B cell (primary cell): ENCODE measurements around the gene KLK14. TPM values are rescaled to one million over a fixed set of nuclear protein-coding genes. Genes with fewer than 3 reads are reported as not detected.

Source experiments
- ATAC-seq: fragments of 200-7000 bp; cut with Tn5 transposase; one replicate; pipeline ENCODE4 v1.10.0; 2021; ENCODE audit warnings: low read depth, mild to moderate bottlenecking, moderate number of reproducible peaks, moderate library complexity
- CTCF ChIA-PET: fragments of 350-600 bp; sonication (Branson Sonifier 250); formaldehyde crosslinking; loops from one replicate; lab custom pipeline; 2021; ENCODE audit warnings: antibody characterized with exemption, inconsistent platforms; lab: Charles Lee
- POLR2A ChIA-PET: fragments of 350-600 bp; sonication (Branson Sonifier 250); formaldehyde crosslinking; loops from one replicate; lab custom pipeline; 2021; ENCODE audit warnings: antibody characterized with exemption; lab: Charles Lee
- DNase-seq: peaks from one replicate; pipeline ENCODE4 v3.0.0; 2013
- H2AFZ ChIP-seq: 2 replicates; pipeline ENCODE4 v1.6.1; 2012; ENCODE audit warnings: mild to moderate bottlenecking, low read depth, low read length; ENCODE audit not compliant: insufficient read depth, poor library complexity, severe bottlenecking
- H3K27ac ChIP-seq, 2 donors: 1 replicate in 1 of 2; 2 replicates in 1 of 2; pipeline ENCODE4 v1.5.1; 2012 to 2013; ENCODE audit warnings: low read length in 2 of 2, mild to moderate bottlenecking in 2 of 2, moderate library complexity in 1 of 2
- H3K27me3 ChIP-seq, 4 experiments: fragments of 200-600 bp in 1 of 4; sonication (generic) in 1 of 4; replicated peaks in 1 of 4; 1 replicate in 2 of 4; 2 replicates in 2 of 4; pipeline versions ENCODE4 v1.6.1 to v1.7.0; 2013 to 2016; ENCODE audit warnings: low read length in 3 of 4, mild to moderate bottlenecking in 2 of 4, mixed read lengths in 1 of 4, moderate library complexity in 1 of 4; ENCODE audit not compliant: insufficient read depth in 4 of 4, control insufficient read depth in 3 of 4; ENCODE audit errors: control extremely low read depth in 1 of 4
- H3K36me3 ChIP-seq, 2 experiments: replicated peaks in 1 of 2; 1 replicate in 1 of 2; 2 replicates in 1 of 2; pipeline versions ENCODE4 v1.6.1 to v1.7.1; 2013; ENCODE audit warnings: low read length in 1 of 2; ENCODE audit not compliant: insufficient read depth in 2 of 2, control insufficient read depth in 1 of 2; ENCODE audit errors: control extremely low read depth in 1 of 2, extremely low read depth in 1 of 2
- H3K4me1 ChIP-seq, 2 donors: fragments of 200-600 bp in 1 of 2; sonication (generic) in 1 of 2; 1 replicate in 1 of 2; 2 replicates in 1 of 2; pipeline versions ENCODE4 v1.5.1 to v1.6.1; 2013 to 2017; ENCODE audit warnings: low read length in 2 of 2; ENCODE audit not compliant: control insufficient read depth in 2 of 2, insufficient read depth in 2 of 2
- H3K4me2 ChIP-seq: replicated peaks from 2 replicates; pipeline ENCODE3; 2012; ENCODE audit warnings: mild to moderate bottlenecking, low read depth, low read length; ENCODE audit not compliant: poor library complexity, severe bottlenecking
- H3K4me3 ChIP-seq, 5 experiments: fragments of 200-600 bp in 1 of 5; sonication (generic) in 1 of 5; 1 replicate in 3 of 5; 2 replicates in 2 of 5; pipeline versions ENCODE4 v1.5.1 to v1.7.0; 2011 to 2016; ENCODE audit warnings: low read length in 4 of 5, mild to moderate bottlenecking in 4 of 5, low read depth in 2 of 5, control low read depth in 1 of 5, moderate library complexity in 1 of 5; ENCODE audit not compliant: insufficient read depth in 1 of 5; ENCODE audit errors: control extremely low read depth in 1 of 5, extremely low read depth in 1 of 5
- H3K79me2 ChIP-seq: fragments of 200-600 bp; sonication (generic); one replicate; pipeline ENCODE4 v1.6.0; 2016; ENCODE audit warnings: low read length; ENCODE audit not compliant: control insufficient read depth, insufficient read depth
- H3K9ac ChIP-seq: fragments of 200-600 bp; sonication (generic); 2 replicates; pipeline ENCODE4 v1.6.1; 2017; ENCODE audit warnings: mild to moderate bottlenecking, low read length, moderate library complexity
- H3K9me3 ChIP-seq, 3 donors: one replicate each; pipeline versions ENCODE4 v1.6.1 to v1.7.1; 2013; ENCODE audit warnings: low read length in 2 of 3; ENCODE audit not compliant: control insufficient read depth in 2 of 3, insufficient read depth in 1 of 3; ENCODE audit errors: control extremely low read depth in 1 of 3
- H4K20me1 ChIP-seq: 2 replicates; pipeline ENCODE4 v1.6.0; 2012; ENCODE audit warnings: mild to moderate bottlenecking, low read length; ENCODE audit not compliant: insufficient read depth, control insufficient read depth, poor library complexity, severe bottlenecking
- H3K27ac Mint-ChIP-seq: one replicate; pipeline ENCODE4 v1.8.0; 2021; ENCODE audit warnings: mixed read lengths
- H3K27me3 Mint-ChIP-seq: one replicate; pipeline ENCODE4 v1.8.0; 2021; ENCODE audit warnings: mixed read lengths
- H3K4me1 Mint-ChIP-seq: one replicate; pipeline ENCODE4 v1.8.0; 2021; ENCODE audit warnings: mixed read lengths
- H3K4me3 Mint-ChIP-seq: one replicate; pipeline ENCODE4 v1.8.0; 2021; ENCODE audit warnings: mixed read lengths
- H3K9me3 Mint-ChIP-seq: one replicate; pipeline ENCODE4 v1.8.0; 2022; ENCODE audit warnings: mixed read lengths; ENCODE audit not compliant: insufficient read depth
- EZH2 ChIP-seq: IDR thresholded peaks from 2 replicates; pipeline ENCODE4 v1.6.1; 2012; ENCODE audit warnings: borderline replicate concordance, low read depth, mild to moderate bottlenecking, moderate library complexity, low read length; ENCODE audit not compliant: insufficient read depth, poor library complexity, severe bottlenecking
- WGBS: methylation state at CpG from one replicate; pipeline ENCODE4 v1.1.5; 2013; ENCODE audit warnings: missing lambda C conversion rate; ENCODE audit not compliant: insufficient coverage; 5-methylcytosine and 5-hydroxymethylcytosine counted together
- intact Hi-C: fragments of 100-400 bp; cut with micrococcal nuclease; formaldehyde crosslinking; loops from one replicate; pipeline ENCODE4 v1.10.0; 2022
- polyA plus RNA-seq: library from polyadenylated mRNA; depleted of rRNA; stranded (reverse); fragments of >200 nt; gene quantifications from 2 replicates; pipeline ENCODE4 v1.2.3, GENCODE V29; 2012
- total RNA-seq, 2 donors: library from RNA; stranded (reverse); fragments of 120-200 nt in 1 of 2; gene quantifications; 1 replicate in 1 of 2; 2 replicates in 1 of 2; pipeline versions ENCODE4 v1.2.3 to v1.2.4, GENCODE V29; 2013 to 2022
- TF ChIP-seq, protein P1 (sequence below): fragments of 200-600 bp; IDR thresholded peaks from one replicate; pipeline ENCODE4 v1.8.0; 2022; ENCODE audit warnings: antibody characterized with exemption, mild to moderate bottlenecking

The KLK14 gene
- total and polyA plus RNA-seq, 2 donors (not counting 1 experiment from before 2014, with no cell fraction given) = 0.49 to 0.59 TPM

DNA sequence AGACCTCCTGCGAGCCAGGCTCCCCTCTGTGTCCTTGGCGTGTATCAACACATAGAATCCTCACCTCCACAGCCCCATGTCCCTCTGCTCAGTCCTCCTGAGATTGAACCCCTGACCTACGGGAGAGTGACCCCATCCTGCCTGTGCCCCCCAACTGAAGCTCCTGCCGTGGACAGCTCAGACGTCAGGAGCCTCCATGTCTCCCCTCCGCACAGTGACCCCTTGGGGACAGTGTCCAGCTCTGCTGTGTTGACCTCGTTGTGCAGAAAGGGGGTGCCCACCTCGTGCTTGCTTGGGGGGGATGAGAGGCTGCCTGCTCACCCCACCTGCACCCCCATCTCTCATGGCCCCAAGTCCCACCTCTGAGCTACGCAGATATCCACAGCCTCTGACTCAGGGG is 41.5 kb upstream of the KLK14 start:
- no peak overlapping the region for H2AFZ ChIP-seq
- CTCF ChIA-PET = interaction anchor here (1.6 kb wide), 1 partner anchor 38 kb away, joined by 3 read pairs; no protein-coding TSS in a partner anchor
- POLR2A ChIA-PET = no interaction called here
- ATAC-seq (no peak), DNase-seq (no peak)
- 91% methylated on average over 9 of the region's 9 CpGs for WGBS
- H3K9me3 ChIP-seq = no peaks in the 10 kb centered on the region
- H3K4me3 ChIP-seq = no peak overlapping the region
- TF ChIP-seq, protein P1, sequence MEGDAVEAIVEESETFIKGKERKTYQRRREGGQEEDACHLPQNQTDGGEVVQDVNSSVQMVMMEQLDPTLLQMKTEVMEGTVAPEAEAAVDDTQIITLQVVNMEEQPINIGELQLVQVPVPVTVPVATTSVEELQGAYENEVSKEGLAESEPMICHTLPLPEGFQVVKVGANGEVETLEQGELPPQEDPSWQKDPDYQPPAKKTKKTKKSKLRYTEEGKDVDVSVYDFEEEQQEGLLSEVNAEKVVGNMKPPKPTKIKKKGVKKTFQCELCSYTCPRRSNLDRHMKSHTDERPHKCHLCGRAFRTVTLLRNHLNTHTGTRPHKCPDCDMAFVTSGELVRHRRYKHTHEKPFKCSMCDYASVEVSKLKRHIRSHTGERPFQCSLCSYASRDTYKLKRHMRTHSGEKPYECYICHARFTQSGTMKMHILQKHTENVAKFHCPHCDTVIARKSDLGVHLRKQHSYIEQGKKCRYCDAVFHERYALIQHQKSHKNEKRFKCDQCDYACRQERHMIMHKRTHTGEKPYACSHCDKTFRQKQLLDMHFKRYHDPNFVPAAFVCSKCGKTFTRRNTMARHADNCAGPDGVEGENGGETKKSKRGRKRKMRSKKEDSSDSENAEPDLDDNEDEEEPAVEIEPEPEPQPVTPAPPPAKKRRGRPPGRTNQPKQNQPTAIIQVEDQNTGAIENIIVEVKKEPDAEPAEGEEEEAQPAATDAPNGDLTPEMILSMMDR = no peak
- no peak for TF ChIP-seq EZH2
- no peaks in the 10 kb centered on the region for H3K36me3 ChIP-seq
- H3K27me3 ChIP-seq = peaks cover 0 to 10% (median 0%) of the 10 kb centered on the region in 4 experiments
- H3K27ac Mint-ChIP-seq = no peak overlapping the region
- no peaks in the 10 kb centered on the region for H3K9me3 Mint-ChIP-seq
- no peak overlapping the region for H3K9ac ChIP-seq
- no peaks in the 10 kb centered on the region for H4K20me1 ChIP-seq
- no peak overlapping the region for H3K4me2 ChIP-seq
- peaks cover 10% of the 10 kb centered on the region for H3K4me1 Mint-ChIP-seq
- intact Hi-C loops = no loop called here
- H3K27ac ChIP-seq = no peak overlapping the region
- peaks cover 22% of the 10 kb centered on the region for H3K27me3 Mint-ChIP-seq
- no peak overlapping the region for H3K4me3 Mint-ChIP-seq
- H3K4me1 ChIP-seq = peaks cover 8 to 14% of the 10 kb centered on the region in 2 donors
- H3K79me2 ChIP-seq = no peaks in the 10 kb centered on the region

DNA sequence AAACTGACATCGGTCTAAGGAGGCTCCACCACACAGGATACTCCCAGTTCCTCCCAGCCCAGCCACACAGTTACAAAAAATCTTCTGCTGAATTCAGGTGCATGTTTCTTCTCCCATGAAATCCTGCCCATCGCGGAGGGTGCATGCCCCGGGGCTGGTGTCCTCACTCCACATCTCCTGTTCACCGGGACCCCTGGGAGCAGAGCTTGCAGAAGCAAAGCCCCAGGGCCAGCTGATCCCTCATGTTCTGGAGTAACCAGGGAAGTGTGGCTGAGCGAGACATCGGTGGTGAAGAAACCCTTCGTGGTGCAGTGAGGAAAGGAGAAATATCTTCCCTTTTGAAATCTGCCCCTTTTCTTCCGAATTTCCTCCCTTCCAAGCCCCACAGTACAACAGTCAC is 41.1 kb upstream of the KLK14 start:
- H3K27ac Mint-ChIP-seq = no peak overlapping the region
- peaks cover 8 to 14% of the 10 kb centered on the region in 2 donors for H3K4me1 ChIP-seq
- 75% methylated on average over 7 of the region's 9 CpGs for WGBS
- intact Hi-C loops = no loop called here
- H3K4me3 ChIP-seq = no peak overlapping the region
- peaks cover 0 to 10% (median 0%) of the 10 kb centered on the region in 4 experiments for H3K27me3 ChIP-seq
- H3K27me3 Mint-ChIP-seq = peaks cover 26% of the 10 kb centered on the region
- H3K36me3 ChIP-seq = no peaks in the 10 kb centered on the region
- ChIA-PET CTCF (interaction anchor here (1.6 kb wide), 1 partner anchor 39 kb away, joined by 3 read pairs; no protein-coding TSS in a partner anchor), POLR2A (no interaction called here)
- no peak overlapping the region for H3K4me3 Mint-ChIP-seq
- H2AFZ ChIP-seq = peak overlapping the region; percentile 69
- peak overlapping the region; percentile 26 for H3K4me2 ChIP-seq
- H3K4me1 Mint-ChIP-seq = peaks cover 10% of the 10 kb centered on the region
- H4K20me1 ChIP-seq = no peaks in the 10 kb centered on the region
- DNase-seq (no peak), ATAC-seq (no peak)
- H3K9me3 Mint-ChIP-seq = no peaks in the 10 kb centered on the region
- no peak overlapping the region for H3K9ac ChIP-seq
- no peaks in the 10 kb centered on the region for H3K9me3 ChIP-seq
- no peak overlapping the region for H3K27ac ChIP-seq
- TF ChIP-seq, protein P1 = no peak
- TF ChIP-seq EZH2 = no peak
- H3K79me2 ChIP-seq = no peaks in the 10 kb centered on the region
